MG63 (cell line): ENCODE results near the gene GALNT17. TPM values are rescaled to one million over a fixed set of nuclear protein-coding genes. Genes with fewer than 3 reads are reported as not detected.
"Not testable (repeated sequence)": the region's sequence is repeated elsewhere in the genome, so short reads cannot be mapped to it uniquely, and the experiment has no call there.

Source experiments
- DNase-seq: peaks from one replicate; pipeline ENCODE4 v3.0.0-alpha.2; 2020
- H3K27me3 ChIP-seq: fragments of 250-450 bp; sonication (Bioruptor Pico); 2 replicates; pipeline ENCODE4 v1.5.1; 2020; ENCODE audit warnings: mild to moderate bottlenecking, moderate library complexity
- H3K36me3 ChIP-seq: fragments of 250-450 bp; sonication (Bioruptor Pico); 2 replicates; pipeline ENCODE4 v1.5.1; 2020; ENCODE audit warnings: mild to moderate bottlenecking, moderate library complexity
- H3K4me3 ChIP-seq: fragments of 250-450 bp; sonication (Bioruptor Pico); 2 replicates; pipeline ENCODE4 v1.5.1; 2020; ENCODE audit warnings: mild to moderate bottlenecking, moderate library complexity
- H3K9me3 ChIP-seq: fragments of 250-450 bp; sonication (Bioruptor Pico); 2 replicates; pipeline ENCODE4 v1.5.1; 2020; ENCODE audit warnings: mild to moderate bottlenecking, moderate library complexity
- total RNA-seq: library from RNA; depleted of rRNA; stranded (reverse); fragments of >200 nt; shearing (Covaris generic); gene quantifications from 2 replicates; pipeline ENCODE4 v1.2.3, GENCODE V29; 2014; ENCODE audit warnings: low replicate concordance

Gene GALNT17
- total RNA-seq, 1 experiment from 2014 or later = 0.03 TPM

GRCh38 chr7:71705217-71705616 lies 573.3 kb downstream of the GALNT17 start:
- Histone ChIP-seq H3K9me3 (no peaks in the 10 kb centered on the region), H3K4me3 (no peak overlapping the region), H3K36me3 (no peaks in the 10 kb centered on the region), H3K27me3 (no peaks in the 10 kb centered on the region)
- DNase-seq = no peak

GRCh38 chr7:71705901-71706596 lies 574.1 kb downstream of the GALNT17 start:
- no peak for DNase-seq
- Histone ChIP-seq H3K36me3 (no peaks in the 10 kb centered on the region), H3K9me3 (no peaks in the 10 kb centered on the region), H3K27me3 (no peaks in the 10 kb centered on the region), H3K4me3 (no peak overlapping the region)

DNA sequence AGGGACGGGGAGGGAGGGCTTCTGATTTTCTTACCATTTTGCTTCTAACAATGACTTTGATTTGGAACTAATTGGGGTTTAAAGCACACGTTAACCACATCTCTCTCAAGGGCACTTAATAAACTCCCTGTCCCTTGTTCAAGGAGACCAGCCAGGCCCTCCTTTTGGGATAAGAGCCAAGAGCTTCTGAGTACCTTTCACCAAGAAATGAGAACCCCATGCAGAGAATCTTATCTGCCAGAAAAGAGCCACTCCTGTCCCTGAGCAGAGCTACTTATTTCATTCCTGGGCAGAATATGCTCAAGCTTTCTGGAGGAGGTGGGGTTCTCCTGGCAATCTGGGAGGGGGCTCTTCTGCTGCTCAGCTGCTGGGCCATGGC lies 574.6 kb downstream of the GALNT17 start:
- Histone ChIP-seq H3K27me3 (no peaks in the 10 kb centered on the region), H3K9me3 (no peaks in the 10 kb centered on the region), H3K4me3 (no peak overlapping the region), H3K36me3 (no peaks in the 10 kb centered on the region)
- no peak for DNase-seq

- DNase-seq = no peak
- Histone ChIP-seq H3K36me3 (no peaks in the 10 kb centered on the region), H3K27me3 (no peaks in the 10 kb centered on the region), H3K9me3 (no peaks in the 10 kb centered on the region), H3K4me3 (no peak overlapping the region)
Observed at GRCh38 chr7:71707041-71707440, 575.1 kb downstream of the GALNT17 start.

- no peaks in the 10 kb centered on the region for H3K9me3 ChIP-seq
- no peaks in the 10 kb centered on the region for H3K27me3 ChIP-seq
- no peaks in the 10 kb centered on the region for H3K36me3 ChIP-seq
- no peak overlapping the region for H3K4me3 ChIP-seq
- no peak for DNase-seq
Observed at GRCh38 chr7:71708710-71709109, 576.8 kb downstream of the GALNT17 start.

GRCh38 chr7:71710442-71710841 lies 578.5 kb downstream of the GALNT17 start:
- Histone ChIP-seq H3K9me3 (no peaks in the 10 kb centered on the region), H3K27me3 (no peaks in the 10 kb centered on the region), H3K4me3 (no peak overlapping the region), H3K36me3 (no peaks in the 10 kb centered on the region)
- DNase-seq = no peak

DNA sequence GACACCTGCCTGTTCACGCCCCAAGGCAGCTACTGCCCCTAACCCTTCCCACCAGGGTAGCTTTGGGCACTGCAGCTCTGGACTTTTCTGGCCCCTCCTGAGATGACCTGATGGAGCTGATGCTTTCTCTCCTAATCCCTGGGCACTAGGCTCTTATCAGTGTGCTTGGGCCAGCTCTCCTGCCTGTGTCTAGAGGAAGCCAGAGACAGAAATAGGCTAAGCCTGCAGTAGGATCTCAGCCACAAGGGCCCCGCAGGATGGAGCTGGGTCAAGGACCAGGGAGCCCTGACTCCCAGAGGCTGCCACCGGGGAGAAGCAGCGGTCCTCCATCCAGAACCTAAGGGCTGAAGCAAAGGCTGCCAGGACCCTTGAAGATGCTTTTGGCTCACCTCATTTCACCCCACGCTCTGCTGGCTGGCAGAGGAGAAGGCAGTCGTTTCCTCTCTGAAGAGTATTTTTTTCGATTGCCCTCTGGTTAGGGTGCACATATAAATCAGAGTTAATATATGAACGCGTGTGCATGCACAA lies 580.8 kb downstream of the GALNT17 start:
- no peaks in the 10 kb centered on the region for H3K9me3 ChIP-seq
- no peaks in the 10 kb centered on the region for H3K36me3 ChIP-seq
- no peaks in the 10 kb centered on the region for H3K27me3 ChIP-seq
- no peak overlapping the region for H3K4me3 ChIP-seq
- no peak for DNase-seq

DNA sequence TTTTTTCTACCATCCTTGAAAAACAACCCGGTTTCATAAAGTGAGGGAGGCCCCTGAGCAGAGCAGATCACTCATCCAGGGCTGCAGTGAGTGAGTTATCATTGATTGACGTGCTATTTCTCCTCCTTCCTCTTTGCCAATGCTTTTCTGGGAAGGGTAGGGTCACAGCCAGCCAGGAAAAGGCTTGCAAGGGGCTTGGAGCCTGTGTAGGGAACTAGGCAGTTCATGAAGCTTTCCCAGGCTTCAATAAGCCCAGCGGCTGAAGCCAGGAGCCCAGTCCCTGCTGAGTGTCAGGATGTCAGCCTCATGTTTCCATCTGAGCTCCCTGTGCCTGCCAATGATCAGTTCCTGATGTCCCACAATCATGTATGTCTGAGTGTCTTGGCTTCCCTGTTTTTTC lies 584.7 kb downstream of the GALNT17 start:
- Histone ChIP-seq H3K4me3 (no peak overlapping the region), H3K27me3 (no peaks in the 10 kb centered on the region)
- no peak for DNase-seq

GRCh38 chr7:71718563-71718962 lies 586.6 kb downstream of the GALNT17 start:
- Histone ChIP-seq H3K27me3 (no peaks in the 10 kb centered on the region), H3K36me3 (no peaks in the 10 kb centered on the region), H3K4me3 (no peak overlapping the region), H3K9me3 (no peaks in the 10 kb centered on the region)
- DNase-seq = no peak

More for the DNA sequence above, 584.7 kb downstream of the GALNT17 start:
- H3K36me3 ChIP-seq = no peaks in the 10 kb centered on the region
- H3K9me3 ChIP-seq = no peaks in the 10 kb centered on the region

DNA sequence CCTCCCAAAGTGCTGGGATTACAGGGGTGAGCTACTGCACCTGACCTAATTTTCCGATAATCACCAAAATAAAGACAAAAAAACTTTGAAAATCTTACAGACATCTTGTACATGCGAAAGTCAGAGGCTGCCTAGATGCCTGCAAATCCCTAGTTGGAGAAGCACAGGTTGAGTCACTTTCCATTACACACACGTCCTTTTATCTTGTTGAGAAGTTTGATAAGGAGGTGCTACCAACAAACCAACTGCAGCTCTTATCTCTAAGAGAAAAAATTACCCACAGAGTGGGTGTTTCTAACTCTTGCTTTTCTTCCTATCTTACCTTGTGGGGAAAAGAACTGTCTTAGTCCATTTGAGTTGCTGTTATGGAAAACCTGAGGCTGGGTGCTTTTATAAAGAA lies 589.8 kb downstream of the GALNT17 start:
- no peaks in the 10 kb centered on the region for H3K9me3 ChIP-seq
- H3K4me3 ChIP-seq = no peak overlapping the region
- no peak for DNase-seq
- no peaks in the 10 kb centered on the region for H3K36me3 ChIP-seq
- H3K27me3 ChIP-seq = no peaks in the 10 kb centered on the region

DNA sequence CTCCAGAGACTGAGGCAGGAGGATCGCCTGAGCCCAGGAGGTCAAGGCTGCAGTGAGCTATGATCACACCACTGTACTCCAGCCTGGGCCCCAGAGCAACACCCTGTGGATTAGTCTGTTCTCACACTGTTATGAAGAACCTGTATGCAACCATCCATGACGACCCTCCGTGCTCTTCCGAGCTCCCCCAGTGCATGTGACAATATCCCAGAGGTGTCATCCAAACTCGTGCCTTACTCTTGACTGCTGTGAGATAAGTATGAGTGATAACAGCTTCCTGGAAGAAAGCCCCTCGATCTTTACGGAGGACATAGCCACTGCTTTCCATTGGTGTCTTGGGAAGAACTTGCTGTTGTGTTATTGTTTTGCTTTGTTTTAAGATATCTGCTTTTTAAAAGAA lies 591.9 kb downstream of the GALNT17 start:
- DNase-seq = no peak
- Histone ChIP-seq H3K27me3 (no peaks in the 10 kb centered on the region), H3K9me3 (no peaks in the 10 kb centered on the region), H3K36me3 (no peaks in the 10 kb centered on the region), H3K4me3 (no peak overlapping the region)

DNA sequence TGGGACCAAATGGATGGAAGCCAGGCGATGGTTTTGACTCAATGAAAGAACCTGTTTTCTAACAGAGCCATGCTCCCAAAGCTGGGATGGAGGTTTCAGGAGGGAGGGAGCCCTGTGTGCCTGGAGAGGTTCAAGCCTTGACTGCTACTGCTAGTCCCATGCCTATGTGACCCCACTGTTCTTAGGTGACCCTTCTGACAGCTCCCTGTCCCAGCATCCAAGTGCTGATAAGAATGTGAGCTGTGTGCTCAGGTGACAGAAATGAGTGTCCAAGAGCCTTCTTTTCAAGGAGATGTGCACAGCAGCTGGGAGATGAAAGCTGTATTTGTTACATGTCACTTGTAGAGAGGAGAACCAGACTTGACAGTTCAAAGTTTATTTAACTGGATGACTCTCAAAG lies 595.4 kb downstream of the GALNT17 start:
- H3K27me3 ChIP-seq = no peaks in the 10 kb centered on the region
- DNase-seq = no peak
- H3K36me3 ChIP-seq = no peaks in the 10 kb centered on the region
- H3K9me3 ChIP-seq = no peaks in the 10 kb centered on the region
- no peak overlapping the region for H3K4me3 ChIP-seq

- Histone ChIP-seq H3K27me3 (no peaks in the 10 kb centered on the region), H3K4me3 (no peak overlapping the region), H3K36me3 (no peaks in the 10 kb centered on the region), H3K9me3 (no peaks in the 10 kb centered on the region)
- DNase-seq = no peak
Observed at GRCh38 chr7:71731740-71732139, 599.8 kb downstream of the GALNT17 start.

DNA sequence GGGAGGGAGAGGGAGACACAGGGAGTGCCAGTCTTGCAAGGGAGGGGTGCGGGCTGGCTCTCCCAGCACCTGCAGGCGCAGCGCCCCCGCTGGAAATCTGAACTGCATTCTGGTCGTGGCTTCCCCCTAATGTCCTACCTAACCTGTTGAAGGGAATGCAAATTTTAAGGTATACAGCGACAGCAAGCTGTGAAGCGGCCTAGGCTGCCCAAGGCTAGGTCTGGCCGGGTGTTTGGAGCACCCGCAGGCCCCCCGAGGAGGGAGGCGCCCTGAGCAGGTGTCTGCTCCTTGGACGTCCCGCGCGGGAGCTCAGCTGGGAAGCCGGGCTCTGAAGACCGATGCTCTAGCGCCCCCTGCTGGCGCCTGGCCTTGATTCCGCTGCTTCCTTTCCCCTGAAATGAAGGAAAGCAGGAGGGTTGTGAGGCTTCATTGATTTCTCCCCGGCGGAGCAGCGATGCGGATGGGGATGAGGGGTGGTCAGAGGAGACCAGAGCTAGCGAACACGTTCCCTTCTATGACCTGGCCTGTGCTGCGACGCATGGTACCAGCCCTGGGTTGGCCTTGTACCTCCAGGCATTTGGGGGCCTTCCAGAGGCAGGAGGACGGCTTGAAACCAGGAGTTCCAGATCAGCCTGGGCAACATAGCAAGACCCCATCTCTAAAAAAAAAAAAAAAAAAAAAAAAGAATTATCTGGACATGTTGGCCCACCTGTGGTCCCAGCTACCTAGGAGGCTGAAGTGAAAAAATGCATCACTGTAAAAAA lies 601.3 kb downstream of the GALNT17 start:
- Histone ChIP-seq H3K27me3 (no peaks in the 10 kb centered on the region), H3K9me3 (no peaks in the 10 kb centered on the region), H3K36me3 (no peaks in the 10 kb centered on the region), H3K4me3 (no peak overlapping the region)
- peak; percentile 54 for DNase-seq

DNA sequence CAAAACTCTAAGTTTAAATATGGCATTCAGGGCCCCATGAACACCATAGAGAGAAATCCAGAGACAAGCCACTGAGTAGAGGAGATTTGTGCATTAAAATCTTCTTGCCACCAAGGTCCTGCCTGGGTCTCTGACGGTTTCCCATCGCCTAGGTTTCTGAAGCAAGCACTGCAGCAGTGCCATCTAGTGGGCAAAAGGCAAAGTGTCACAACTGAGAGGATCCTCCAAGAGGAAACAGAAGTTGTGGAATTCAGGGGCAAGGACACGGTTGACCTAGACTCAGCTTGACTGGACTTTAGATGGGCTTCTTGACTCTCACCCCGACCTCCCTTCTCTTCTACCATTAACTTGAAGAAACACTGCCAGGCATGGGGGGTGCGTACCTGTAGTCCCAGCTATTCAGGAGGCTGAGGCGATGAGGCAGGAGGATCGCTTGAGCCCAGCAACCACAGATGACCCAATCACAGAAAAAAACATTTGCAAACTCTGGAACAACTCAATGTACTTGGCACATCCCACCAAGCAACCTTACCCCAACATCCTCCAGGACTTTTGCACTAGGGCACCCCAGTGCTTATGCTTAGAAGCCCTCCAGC lies 604.1 kb downstream of the GALNT17 start:
- peak; percentile 23 for DNase-seq
- Histone ChIP-seq H3K9me3 (no peaks in the 10 kb centered on the region), H3K4me3 (no peak overlapping the region), H3K36me3 (no peaks in the 10 kb centered on the region), H3K27me3 (no peaks in the 10 kb centered on the region)

DNA sequence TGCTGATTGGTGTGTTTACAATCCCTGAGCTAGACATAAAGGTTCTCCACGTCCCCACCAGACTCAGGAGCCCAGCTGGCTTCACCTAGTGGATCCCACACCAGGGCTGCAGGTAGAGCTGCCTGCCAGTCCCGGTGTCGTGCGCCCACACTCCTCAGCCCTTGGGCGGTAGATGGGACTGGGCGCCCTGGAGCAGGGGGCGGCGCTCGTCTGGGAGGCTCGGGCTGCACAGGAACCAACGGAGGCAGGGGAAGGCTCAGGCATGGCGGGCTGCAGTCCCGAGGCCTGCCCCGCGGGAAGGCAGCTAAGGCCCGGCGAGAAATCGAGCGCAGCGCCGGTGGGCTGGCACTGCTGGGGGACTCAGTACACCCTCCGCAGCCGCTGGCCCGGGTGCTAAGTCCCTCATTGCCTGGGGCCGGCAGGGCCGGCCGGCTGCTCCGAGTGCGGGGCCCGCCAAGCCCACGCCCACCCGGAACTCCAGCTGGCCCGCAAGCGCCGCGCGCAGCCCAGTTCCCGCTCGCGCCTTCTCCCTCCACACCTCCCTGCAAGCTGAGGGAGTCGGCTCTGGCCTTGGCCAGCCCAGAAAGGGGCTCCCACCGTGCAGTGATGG lies 606.1 kb downstream of the GALNT17 start:
- H3K27me3 ChIP-seq, H3K9me3 ChIP-seq, H3K36me3 ChIP-seq, H3K4me3 ChIP-seq, DNase-seq: not testable (repeated sequence)

DNA sequence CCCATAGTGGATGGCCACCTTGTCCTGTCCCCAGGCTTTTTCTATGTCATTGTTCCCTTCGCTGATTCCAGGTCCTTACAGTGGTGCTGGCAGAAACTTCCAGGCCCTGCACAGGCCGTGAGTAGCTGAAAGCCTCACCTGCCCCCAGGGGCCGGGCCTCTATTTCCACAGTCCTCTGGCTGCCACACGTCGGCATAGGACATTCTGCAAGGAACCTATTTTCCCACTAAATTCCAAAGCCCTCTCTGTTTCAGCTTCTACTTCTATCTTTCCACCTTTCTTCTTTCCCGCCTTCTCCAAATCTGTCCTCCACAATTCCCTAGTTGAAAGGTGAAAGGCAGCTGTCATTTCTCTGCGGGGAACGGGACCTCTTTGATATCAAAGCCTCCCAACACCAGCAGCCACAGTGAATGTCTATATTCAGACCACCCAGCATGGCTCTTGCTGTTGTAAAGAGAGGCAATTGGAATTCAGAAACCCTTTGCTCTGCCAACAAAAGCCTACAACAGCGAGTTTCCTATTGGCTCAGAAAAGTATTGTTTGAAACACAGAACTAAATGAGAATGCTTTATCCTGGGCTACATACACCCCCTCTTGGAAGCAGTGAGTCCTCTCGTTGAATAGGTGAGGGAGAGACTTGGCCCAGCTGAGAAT lies 607.7 kb downstream of the GALNT17 start:
- Histone ChIP-seq H3K4me3 (no peak overlapping the region), H3K9me3 (no peaks in the 10 kb centered on the region), H3K27me3 (no peaks in the 10 kb centered on the region), H3K36me3 (no peaks in the 10 kb centered on the region)
- DNase-seq = no peak
